ENCODE measurements around the gene BTG3.

DNA sequence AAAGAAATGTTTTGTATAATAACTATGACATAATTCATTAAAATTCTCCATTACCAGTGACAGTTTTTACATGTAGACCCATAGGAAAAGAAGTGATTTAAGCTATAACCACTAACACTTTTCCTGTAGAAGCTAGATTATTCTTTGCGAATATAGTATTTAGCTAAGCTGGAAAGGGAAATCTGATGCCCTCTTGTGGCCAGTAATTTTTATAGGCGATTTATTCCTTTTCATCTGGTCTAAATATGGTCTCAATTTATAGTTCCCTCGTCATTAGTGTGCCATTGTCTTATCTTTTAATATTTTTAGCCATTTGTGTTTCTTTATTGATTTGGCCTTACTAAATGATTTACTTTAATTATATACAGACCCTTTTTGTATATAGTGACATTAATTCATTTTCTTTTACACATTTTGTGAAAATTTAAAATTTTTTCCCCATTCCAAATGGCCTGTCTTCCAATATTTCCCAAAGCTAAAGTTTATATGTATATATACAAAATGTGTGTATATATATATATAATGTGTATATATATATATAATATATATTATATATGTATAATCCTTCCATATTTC is 26.7 kb downstream of the BTG3 start:
- no peak for TF ChIP-seq BHLHE40 (IDR thresholded peaks at IDR 0.05; ENCODE audit: borderline replicate concordance)
- no peak for TF ChIP-seq L3MBTL2 (conservative IDR thresholded peaks at IDR 0.05)
- TF ChIP-seq ELF4 (IDR thresholded peaks at IDR 0.05), result no peak
- TF ChIP-seq SP1 (IDR thresholded peaks at IDR 0.05), result no peak
- no peak for TF ChIP-seq ZNF384 (IDR thresholded peaks at IDR 0.05)
- no peak for TF ChIP-seq TARDBP (IDR thresholded peaks at IDR 0.05)
- TF ChIP-seq NFRKB (IDR thresholded peaks at IDR 0.05), result no peak
- TF ChIP-seq SUZ12 (IDR thresholded peaks at IDR 0.05), result no peak
- TF ChIP-seq, protein P1, sequence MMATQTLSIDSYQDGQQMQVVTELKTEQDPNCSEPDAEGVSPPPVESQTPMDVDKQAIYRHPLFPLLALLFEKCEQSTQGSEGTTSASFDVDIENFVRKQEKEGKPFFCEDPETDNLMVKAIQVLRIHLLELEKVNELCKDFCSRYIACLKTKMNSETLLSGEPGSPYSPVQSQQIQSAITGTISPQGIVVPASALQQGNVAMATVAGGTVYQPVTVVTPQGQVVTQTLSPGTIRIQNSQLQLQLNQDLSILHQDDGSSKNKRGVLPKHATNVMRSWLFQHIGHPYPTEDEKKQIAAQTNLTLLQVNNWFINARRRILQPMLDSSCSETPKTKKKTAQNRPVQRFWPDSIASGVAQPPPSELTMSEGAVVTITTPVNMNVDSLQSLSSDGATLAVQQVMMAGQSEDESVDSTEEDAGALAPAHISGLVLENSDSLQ (IDR thresholded peaks at IDR 0.05), result no peak
- TF ChIP-seq ARNT (IDR thresholded peaks at IDR 0.05), result no peak
- TF ChIP-seq FOXK2 (IDR thresholded peaks at IDR 0.05), result no peak
- no peak for TF ChIP-seq FOXM1 (IDR thresholded peaks at IDR 0.05; ENCODE audit: borderline replicate concordance)
- TF ChIP-seq HDGF (IDR thresholded peaks at IDR 0.05; ENCODE audit: borderline replicate concordance), result no peak
- no peak for TF ChIP-seq CTBP1 (IDR thresholded peaks at IDR 0.05; ENCODE audit: borderline replicate concordance)
